Measurements from ENCODE around the gene TMEM156.

Gene TMEM156

GRCh38 chr4:39032218-39033085 is at the start of gene TMEM156:
Gene TMEM156 (minus strand): TSS chr4:39032409. CDS start chr4:39032313, 96 bp downstream.
- peak within 1 kb of the TSS; percentile 22 for H3K4me3 ChIP-seq (ENCODE audit: low read depth, low read length)
- TF ChIP-seq CTCF (IDR thresholded peaks at IDR 0.05; ENCODE audit: low read depth, low read length): no peak

- TF ChIP-seq CTCF (IDR thresholded peaks at IDR 0.05; ENCODE audit: low read depth, low read length): no peak
- no peak overlapping the region for H3K4me3 ChIP-seq (ENCODE audit: low read depth, low read length)
These were observed 46.6 kb upstream of the TMEM156 start for GRCh38 chr4:39078829-39079228.

GRCh38 chr4:39068907-39069306 is 36.7 kb upstream of the TMEM156 start:
- TF ChIP-seq CTCF (IDR thresholded peaks at IDR 0.05; ENCODE audit: low read depth, low read length): no peak
- no peak overlapping the region for H3K4me3 ChIP-seq (ENCODE audit: low read depth, low read length)

- no peak overlapping the region for H3K4me3 ChIP-seq (ENCODE audit: low read depth, low read length)
- no peak for TF ChIP-seq CTCF (IDR thresholded peaks at IDR 0.05; ENCODE audit: low read depth, low read length)
These were observed 35.2 kb upstream of the TMEM156 start for GRCh38 chr4:39067451-39067850.

DNA sequence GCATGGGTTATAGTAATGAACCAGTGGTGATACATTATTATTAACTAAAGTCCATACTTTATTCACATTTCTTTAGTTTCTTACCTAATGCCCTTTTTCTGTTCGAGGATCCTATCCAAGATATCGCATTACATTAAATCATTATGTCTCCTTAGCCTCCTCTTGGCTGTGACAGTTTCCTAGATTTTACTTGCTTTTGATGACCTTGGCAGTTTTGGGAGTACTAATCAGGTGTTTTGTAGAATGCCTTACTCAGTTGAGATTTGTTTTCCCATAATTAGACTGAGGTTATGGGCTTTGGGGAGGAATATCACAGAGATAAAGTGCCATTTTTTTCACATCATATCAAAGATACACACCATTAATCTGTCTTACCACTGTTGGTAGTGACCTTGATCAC is 34.8 kb upstream of the TMEM156 start:
- TF ChIP-seq CTCF (IDR thresholded peaks at IDR 0.05; ENCODE audit: low read depth, low read length): no peak
- H3K4me3 ChIP-seq (ENCODE audit: low read depth, low read length): no peak overlapping the region

DNA sequence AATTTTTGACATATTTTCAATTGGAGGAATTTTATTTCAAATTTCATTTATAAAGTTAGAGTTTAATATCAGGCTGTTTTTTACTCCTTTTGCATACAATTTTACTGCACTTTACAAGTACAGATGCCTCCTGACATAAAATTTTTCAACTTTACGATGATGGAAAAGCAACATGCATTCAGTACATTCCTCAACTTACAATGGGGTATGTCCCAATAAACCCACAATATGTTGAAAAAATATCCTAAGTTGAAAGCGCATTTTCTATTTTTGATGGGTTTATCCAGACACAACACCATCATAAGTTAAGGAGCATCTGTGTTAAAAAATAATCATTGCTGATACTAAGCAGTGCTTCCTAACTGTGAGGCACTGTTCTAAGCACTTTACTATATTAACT is 34.2 kb upstream of the TMEM156 start:
- no peak for TF ChIP-seq CTCF (IDR thresholded peaks at IDR 0.05; ENCODE audit: low read depth, low read length)
- no peak overlapping the region for H3K4me3 ChIP-seq (ENCODE audit: low read depth, low read length)

GRCh38 chr4:39063430-39063829 is 31.2 kb upstream of the TMEM156 start:
- no peak for TF ChIP-seq CTCF (IDR thresholded peaks at IDR 0.05; ENCODE audit: low read depth, low read length)

More at GRCh38 chr4:39063430-39063829, 31.2 kb upstream of the TMEM156 start:
- no peak overlapping the region for H3K4me3 ChIP-seq (ENCODE audit: low read depth, low read length)

All from WI38 (cell line).